WTC11 (cell line): ENCODE results near the gene AGER. TPM values are rescaled to one million over a fixed set of nuclear protein-coding genes. Genes with fewer than 3 reads are reported as not detected.

Experiments used
- ATAC-seq: fragments of 200-7000 bp; cut with Tn5 transposase; 2 replicates; pipeline ENCODE4 v1.10.0; 2021; ENCODE audit warnings: mild to moderate bottlenecking, moderate library complexity
- CTCF ChIA-PET: fragments of 300-600 bp; sonication (Branson Sonifier 250); formaldehyde crosslinking; loops from one replicate; lab custom pipeline; 2021; ENCODE audit warnings: antibody characterized with exemption; lab: Charles Lee
- POLR2A ChIA-PET: fragments of 350-600 bp; sonication (Branson Sonifier 250); formaldehyde crosslinking; loops from one replicate; lab custom pipeline; 2021; ENCODE audit warnings: antibody characterized with exemption; lab: Charles Lee
- DNase-seq: peaks from one replicate; pipeline ENCODE4 v3.0.0; 2021; ENCODE audit warnings: low spot score
- H3K27ac Mint-ChIP-seq: 2 replicates; pipeline ENCODE4 v1.8.0; 2021; ENCODE audit warnings: mixed read lengths
- H3K27me3 Mint-ChIP-seq: 2 replicates; pipeline ENCODE4 v1.8.0; 2021; ENCODE audit warnings: low read depth, mild to moderate bottlenecking, moderate library complexity, mixed read lengths
- H3K36me3 Mint-ChIP-seq: 2 replicates; pipeline ENCODE4 v1.8.0; 2021; ENCODE audit warnings: mixed read lengths
- H3K4me1 Mint-ChIP-seq: 2 replicates; pipeline ENCODE4 v1.8.0; 2022; ENCODE audit warnings: mixed read lengths
- H3K4me3 Mint-ChIP-seq: 2 replicates; pipeline ENCODE4 v1.8.0; 2021; ENCODE audit warnings: mild to moderate bottlenecking, moderate library complexity, mixed read lengths
- H3K9me3 Mint-ChIP-seq: 2 replicates; pipeline ENCODE4 v1.8.0; 2021; ENCODE audit warnings: mixed read lengths
- CREM ChIP-seq: sonication (generic); formaldehyde crosslinking; IDR thresholded peaks from 2 replicates; pipeline ENCODE4 v1.8.1; 2022; ENCODE audit warnings: mild to moderate bottlenecking, missing genetic modification reagents, moderate library complexity
- FOXJ3 ChIP-seq: sonication (generic); formaldehyde crosslinking; IDR thresholded peaks from 2 replicates; pipeline ENCODE4 v1.9.0; 2021; ENCODE audit warnings: missing genetic modification reagents, mild to moderate bottlenecking, borderline replicate concordance
- FOXK1 ChIP-seq: sonication (generic); formaldehyde crosslinking; IDR thresholded peaks from 2 replicates; pipeline ENCODE4 v1.8.0; 2022; ENCODE audit warnings: mild to moderate bottlenecking, moderate library complexity, missing genetic modification reagents
- MYBL2 ChIP-seq: sonication (generic); formaldehyde crosslinking; IDR thresholded peaks from 2 replicates; pipeline ENCODE4 v1.8.1; 2023; ENCODE audit warnings: mild to moderate bottlenecking, moderate library complexity, missing genetic modification reagents
- NR2C2 ChIP-seq: sonication (generic); formaldehyde crosslinking; IDR thresholded peaks from 2 replicates; pipeline ENCODE4 v1.8.0; 2022; ENCODE audit warnings: mild to moderate bottlenecking, missing genetic modification reagents
- SMAD3 ChIP-seq: sonication (generic); formaldehyde crosslinking; IDR thresholded peaks from 2 replicates; pipeline ENCODE4 v1.8.0; 2022; ENCODE audit warnings: missing genetic modification reagents, mild to moderate bottlenecking, borderline replicate concordance
- SOX15 ChIP-seq: fragments of 250-450 bp; sonication (Bioruptor Pico); IDR thresholded peaks from 2 replicates; pipeline ENCODE4 v1.9.0; 2021; ENCODE audit warnings: mild to moderate bottlenecking
- ZNF232 ChIP-seq: sonication (generic); formaldehyde crosslinking; IDR thresholded peaks from 2 replicates; pipeline ENCODE4 v1.8.0; 2022; ENCODE audit warnings: mild to moderate bottlenecking, missing genetic modification reagents
- ZNF263 ChIP-seq: sonication (generic); formaldehyde crosslinking; IDR thresholded peaks from 2 replicates; pipeline ENCODE4 v1.8.1; 2022; ENCODE audit warnings: low read depth, mild to moderate bottlenecking, moderate library complexity, missing genetic modification reagents
- ZNF396 ChIP-seq: fragments of 250-450 bp; sonication (Bioruptor Pico); IDR thresholded peaks from 2 replicates; pipeline ENCODE4 v1.8.0; 2021; ENCODE audit warnings: mild to moderate bottlenecking, moderate library complexity, borderline replicate concordance
- total RNA-seq: library from RNA; stranded (reverse); gene quantifications from 3 replicates; pipeline ENCODE4 v1.2.3, GENCODE V29; 2021
- TF ChIP-seq, protein P1 (sequence below): sonication (generic); formaldehyde crosslinking; IDR thresholded peaks from 2 replicates; pipeline ENCODE4 v1.8.1; 2022; ENCODE audit warnings: mild to moderate bottlenecking, moderate library complexity, missing genetic modification reagents
- TF ChIP-seq, protein P2 (sequence below): sonication (generic); formaldehyde crosslinking; IDR thresholded peaks from 2 replicates; pipeline ENCODE4 v1.8.1; 2023; ENCODE audit warnings: mild to moderate bottlenecking, missing genetic modification reagents, moderate library complexity
- TF ChIP-seq, protein P3 (sequence below): sonication (generic); formaldehyde crosslinking; conservative IDR thresholded peaks from 2 replicates; pipeline ENCODE4 v1.8.1; 2023; ENCODE audit warnings: mild to moderate bottlenecking, low read depth, missing genetic modification reagents, moderate library complexity
- TF ChIP-seq, protein P4 (sequence below): sonication (generic); formaldehyde crosslinking; IDR thresholded peaks from 2 replicates; pipeline ENCODE4 v1.8.1; 2022; ENCODE audit warnings: low read depth, missing genetic modification reagents, borderline replicate concordance
- TF ChIP-seq, protein P5 (sequence below): fragments of 250-450 bp; sonication (Bioruptor Pico); IDR thresholded peaks from 2 replicates; pipeline ENCODE4 v1.8.0; 2021; ENCODE audit warnings: mild to moderate bottlenecking
- TF ChIP-seq, protein P6 (sequence below): sonication (generic); formaldehyde crosslinking; IDR thresholded peaks from 2 replicates; pipeline ENCODE4 v1.8.0; 2023; ENCODE audit warnings: missing genetic modification reagents
- TF ChIP-seq, protein P7 (sequence below): sonication (generic); formaldehyde crosslinking; conservative IDR thresholded peaks from 2 replicates; pipeline ENCODE4 v1.8.1; 2022; ENCODE audit warnings: mild to moderate bottlenecking, missing genetic modification reagents
- TF ChIP-seq, protein P8 (sequence below): sonication (generic); formaldehyde crosslinking; IDR thresholded peaks from 2 replicates; pipeline ENCODE4 v1.8.0; 2023; ENCODE audit warnings: missing genetic modification reagents, mild to moderate bottlenecking, borderline replicate concordance

The AGER gene
- total RNA-seq, 1 experiment from 2014 or later, result 18.1 TPM

DNA sequence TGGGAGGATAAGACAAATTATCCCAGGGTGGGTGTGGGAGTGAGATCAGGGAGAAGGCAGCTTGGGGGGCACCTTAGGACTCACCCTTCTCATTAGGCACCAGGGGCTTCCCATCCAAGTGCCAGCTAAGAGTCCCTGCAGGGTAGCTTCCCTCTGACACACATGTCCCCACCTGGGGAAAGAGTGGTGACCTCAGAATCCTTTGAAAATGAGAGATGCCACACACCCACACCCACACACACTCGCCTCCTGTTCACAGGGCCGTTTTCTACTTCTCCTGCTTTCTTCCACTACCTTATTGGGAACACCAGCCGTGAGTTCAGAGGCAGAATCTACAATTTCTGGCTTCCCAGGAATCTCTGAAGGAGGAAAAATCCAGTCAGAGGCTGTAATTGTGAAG is 1.0 kb downstream of the AGER start:
- CTCF ChIA-PET, result interaction anchor here (1.3 to 2.2 kb wide), 4 partner anchors 8 to 136 kb away, joined by 3 to 9 read pairs (median 6); partner anchors contain the start of gene PBX2
- H3K27ac Mint-ChIP-seq, result no peak overlapping the region
- no peak for ATAC-seq
- H3K36me3 Mint-ChIP-seq, result peaks cover 42% of the 10 kb centered on the region
- H3K4me1 Mint-ChIP-seq, result peaks cover 16% of the 10 kb centered on the region
- no peaks in the 10 kb centered on the region for H3K27me3 Mint-ChIP-seq
- no peak for TF ChIP-seq FOXJ3 (CRISPR knock-in tag)
- TF ChIP-seq CREM, result no peak
- TF ChIP-seq, protein P1, sequence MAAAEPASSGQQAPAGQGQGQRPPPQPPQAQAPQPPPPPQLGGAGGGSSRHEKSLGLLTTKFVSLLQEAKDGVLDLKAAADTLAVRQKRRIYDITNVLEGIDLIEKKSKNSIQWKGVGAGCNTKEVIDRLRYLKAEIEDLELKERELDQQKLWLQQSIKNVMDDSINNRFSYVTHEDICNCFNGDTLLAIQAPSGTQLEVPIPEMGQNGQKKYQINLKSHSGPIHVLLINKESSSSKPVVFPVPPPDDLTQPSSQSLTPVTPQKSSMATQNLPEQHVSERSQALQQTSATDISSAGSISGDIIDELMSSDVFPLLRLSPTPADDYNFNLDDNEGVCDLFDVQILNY (CRISPR knock-in tag), result no peak
- TF ChIP-seq SOX15 (CRISPR knock-in tag), result no peak
- TF ChIP-seq, protein P2, sequence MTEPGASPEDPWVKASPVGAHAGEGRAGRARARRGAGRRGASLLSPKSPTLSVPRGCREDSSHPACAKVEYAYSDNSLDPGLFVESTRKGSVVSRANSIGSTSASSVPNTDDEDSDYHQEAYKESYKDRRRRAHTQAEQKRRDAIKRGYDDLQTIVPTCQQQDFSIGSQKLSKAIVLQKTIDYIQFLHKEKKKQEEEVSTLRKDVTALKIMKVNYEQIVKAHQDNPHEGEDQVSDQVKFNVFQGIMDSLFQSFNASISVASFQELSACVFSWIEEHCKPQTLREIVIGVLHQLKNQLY (CRISPR knock-in tag), result no peak
- TF ChIP-seq, protein P3, sequence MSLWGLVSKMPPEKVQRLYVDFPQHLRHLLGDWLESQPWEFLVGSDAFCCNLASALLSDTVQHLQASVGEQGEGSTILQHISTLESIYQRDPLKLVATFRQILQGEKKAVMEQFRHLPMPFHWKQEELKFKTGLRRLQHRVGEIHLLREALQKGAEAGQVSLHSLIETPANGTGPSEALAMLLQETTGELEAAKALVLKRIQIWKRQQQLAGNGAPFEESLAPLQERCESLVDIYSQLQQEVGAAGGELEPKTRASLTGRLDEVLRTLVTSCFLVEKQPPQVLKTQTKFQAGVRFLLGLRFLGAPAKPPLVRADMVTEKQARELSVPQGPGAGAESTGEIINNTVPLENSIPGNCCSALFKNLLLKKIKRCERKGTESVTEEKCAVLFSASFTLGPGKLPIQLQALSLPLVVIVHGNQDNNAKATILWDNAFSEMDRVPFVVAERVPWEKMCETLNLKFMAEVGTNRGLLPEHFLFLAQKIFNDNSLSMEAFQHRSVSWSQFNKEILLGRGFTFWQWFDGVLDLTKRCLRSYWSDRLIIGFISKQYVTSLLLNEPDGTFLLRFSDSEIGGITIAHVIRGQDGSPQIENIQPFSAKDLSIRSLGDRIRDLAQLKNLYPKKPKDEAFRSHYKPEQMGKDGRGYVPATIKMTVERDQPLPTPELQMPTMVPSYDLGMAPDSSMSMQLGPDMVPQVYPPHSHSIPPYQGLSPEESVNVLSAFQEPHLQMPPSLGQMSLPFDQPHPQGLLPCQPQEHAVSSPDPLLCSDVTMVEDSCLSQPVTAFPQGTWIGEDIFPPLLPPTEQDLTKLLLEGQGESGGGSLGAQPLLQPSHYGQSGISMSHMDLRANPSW (CRISPR knock-in tag), result no peak
- TF ChIP-seq FOXK1 (CRISPR knock-in tag), result no peak
- TF ChIP-seq, protein P4, sequence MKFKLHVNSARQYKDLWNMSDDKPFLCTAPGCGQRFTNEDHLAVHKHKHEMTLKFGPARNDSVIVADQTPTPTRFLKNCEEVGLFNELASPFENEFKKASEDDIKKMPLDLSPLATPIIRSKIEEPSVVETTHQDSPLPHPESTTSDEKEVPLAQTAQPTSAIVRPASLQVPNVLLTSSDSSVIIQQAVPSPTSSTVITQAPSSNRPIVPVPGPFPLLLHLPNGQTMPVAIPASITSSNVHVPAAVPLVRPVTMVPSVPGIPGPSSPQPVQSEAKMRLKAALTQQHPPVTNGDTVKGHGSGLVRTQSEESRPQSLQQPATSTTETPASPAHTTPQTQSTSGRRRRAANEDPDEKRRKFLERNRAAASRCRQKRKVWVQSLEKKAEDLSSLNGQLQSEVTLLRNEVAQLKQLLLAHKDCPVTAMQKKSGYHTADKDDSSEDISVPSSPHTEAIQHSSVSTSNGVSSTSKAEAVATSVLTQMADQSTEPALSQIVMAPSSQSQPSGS (CRISPR knock-in tag), result no peak
- no peak for TF ChIP-seq SMAD3 (CRISPR knock-in tag)
- TF ChIP-seq, protein P5, sequence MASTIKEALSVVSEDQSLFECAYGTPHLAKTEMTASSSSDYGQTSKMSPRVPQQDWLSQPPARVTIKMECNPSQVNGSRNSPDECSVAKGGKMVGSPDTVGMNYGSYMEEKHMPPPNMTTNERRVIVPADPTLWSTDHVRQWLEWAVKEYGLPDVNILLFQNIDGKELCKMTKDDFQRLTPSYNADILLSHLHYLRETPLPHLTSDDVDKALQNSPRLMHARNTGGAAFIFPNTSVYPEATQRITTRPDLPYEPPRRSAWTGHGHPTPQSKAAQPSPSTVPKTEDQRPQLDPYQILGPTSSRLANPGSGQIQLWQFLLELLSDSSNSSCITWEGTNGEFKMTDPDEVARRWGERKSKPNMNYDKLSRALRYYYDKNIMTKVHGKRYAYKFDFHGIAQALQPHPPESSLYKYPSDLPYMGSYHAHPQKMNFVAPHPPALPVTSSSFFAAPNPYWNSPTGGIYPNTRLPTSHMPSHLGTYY (CRISPR knock-in tag), result no peak
- TF ChIP-seq, protein P6, sequence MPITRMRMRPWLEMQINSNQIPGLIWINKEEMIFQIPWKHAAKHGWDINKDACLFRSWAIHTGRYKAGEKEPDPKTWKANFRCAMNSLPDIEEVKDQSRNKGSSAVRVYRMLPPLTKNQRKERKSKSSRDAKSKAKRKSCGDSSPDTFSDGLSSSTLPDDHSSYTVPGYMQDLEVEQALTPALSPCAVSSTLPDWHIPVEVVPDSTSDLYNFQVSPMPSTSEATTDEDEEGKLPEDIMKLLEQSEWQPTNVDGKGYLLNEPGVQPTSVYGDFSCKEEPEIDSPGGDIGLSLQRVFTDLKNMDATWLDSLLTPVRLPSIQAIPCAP (CRISPR knock-in tag), result no peak
- TF ChIP-seq, protein P7, sequence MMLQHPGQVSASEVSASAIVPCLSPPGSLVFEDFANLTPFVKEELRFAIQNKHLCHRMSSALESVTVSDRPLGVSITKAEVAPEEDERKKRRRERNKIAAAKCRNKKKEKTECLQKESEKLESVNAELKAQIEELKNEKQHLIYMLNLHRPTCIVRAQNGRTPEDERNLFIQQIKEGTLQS (CRISPR knock-in tag), result no peak
- TF ChIP-seq ZNF396, result no peak
- no peak for TF ChIP-seq ZNF263
- no peak for TF ChIP-seq MYBL2
- TF ChIP-seq NR2C2 (CRISPR knock-in tag), result no peak
- no peak for TF ChIP-seq ZNF232 (CRISPR knock-in tag)
- TF ChIP-seq, protein P8, sequence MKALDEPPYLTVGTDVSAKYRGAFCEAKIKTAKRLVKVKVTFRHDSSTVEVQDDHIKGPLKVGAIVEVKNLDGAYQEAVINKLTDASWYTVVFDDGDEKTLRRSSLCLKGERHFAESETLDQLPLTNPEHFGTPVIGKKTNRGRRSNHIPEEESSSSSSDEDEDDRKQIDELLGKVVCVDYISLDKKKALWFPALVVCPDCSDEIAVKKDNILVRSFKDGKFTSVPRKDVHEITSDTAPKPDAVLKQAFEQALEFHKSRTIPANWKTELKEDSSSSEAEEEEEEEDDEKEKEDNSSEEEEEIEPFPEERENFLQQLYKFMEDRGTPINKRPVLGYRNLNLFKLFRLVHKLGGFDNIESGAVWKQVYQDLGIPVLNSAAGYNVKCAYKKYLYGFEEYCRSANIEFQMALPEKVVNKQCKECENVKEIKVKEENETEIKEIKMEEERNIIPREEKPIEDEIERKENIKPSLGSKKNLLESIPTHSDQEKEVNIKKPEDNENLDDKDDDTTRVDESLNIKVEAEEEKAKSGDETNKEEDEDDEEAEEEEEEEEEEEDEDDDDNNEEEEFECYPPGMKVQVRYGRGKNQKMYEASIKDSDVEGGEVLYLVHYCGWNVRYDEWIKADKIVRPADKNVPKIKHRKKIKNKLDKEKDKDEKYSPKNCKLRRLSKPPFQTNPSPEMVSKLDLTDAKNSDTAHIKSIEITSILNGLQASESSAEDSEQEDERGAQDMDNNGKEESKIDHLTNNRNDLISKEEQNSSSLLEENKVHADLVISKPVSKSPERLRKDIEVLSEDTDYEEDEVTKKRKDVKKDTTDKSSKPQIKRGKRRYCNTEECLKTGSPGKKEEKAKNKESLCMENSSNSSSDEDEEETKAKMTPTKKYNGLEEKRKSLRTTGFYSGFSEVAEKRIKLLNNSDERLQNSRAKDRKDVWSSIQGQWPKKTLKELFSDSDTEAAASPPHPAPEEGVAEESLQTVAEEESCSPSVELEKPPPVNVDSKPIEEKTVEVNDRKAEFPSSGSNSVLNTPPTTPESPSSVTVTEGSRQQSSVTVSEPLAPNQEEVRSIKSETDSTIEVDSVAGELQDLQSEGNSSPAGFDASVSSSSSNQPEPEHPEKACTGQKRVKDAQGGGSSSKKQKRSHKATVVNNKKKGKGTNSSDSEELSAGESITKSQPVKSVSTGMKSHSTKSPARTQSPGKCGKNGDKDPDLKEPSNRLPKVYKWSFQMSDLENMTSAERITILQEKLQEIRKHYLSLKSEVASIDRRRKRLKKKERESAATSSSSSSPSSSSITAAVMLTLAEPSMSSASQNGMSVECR, result no peak
- no peak overlapping the region for H3K4me3 Mint-ChIP-seq
- H3K9me3 Mint-ChIP-seq, result no peaks in the 10 kb centered on the region
- no peak for DNase-seq
- POLR2A ChIA-PET, result no interaction called here
